Ovary (tissue), 9 donors: ENCODE results near the gene SSBP2. TPM values are rescaled to one million over a fixed set of nuclear protein-coding genes. Genes with fewer than 3 reads are reported as not detected.

Experiments used
- DNase-seq, 5 donors: peaks; one replicate each; pipeline ENCODE4 v3.0.0-alpha.2; 2019 to 2020
- H3K27ac ChIP-seq, 2 donors: fragments of 200-600 bp; one replicate each; pipeline versions ENCODE4 v1.5.1 to v1.8.0; 2019 to 2022
- H3K27me3 ChIP-seq: fragments of 200-600 bp; one replicate; pipeline ENCODE4 v1.8.0; 2022
- H3K36me3 ChIP-seq: fragments of 200-600 bp; sonication (generic); one replicate; pipeline ENCODE4 v1.5.1; 2019
- H3K4me1 ChIP-seq: one replicate; pipeline ENCODE4 v1.8.1; 2013; ENCODE audit warnings: mild to moderate bottlenecking, moderate library complexity; ENCODE audit not compliant: insufficient read depth
- H3K4me3 ChIP-seq: fragments of 200-600 bp; sonication (generic); one replicate; pipeline ENCODE4 v1.5.1; 2017
- H3K9me3 ChIP-seq, 2 donors: fragments of 200-600 bp in 1 of 2; sonication (generic) in 1 of 2; one replicate each; pipeline versions ENCODE4 v1.5.1 to v1.8.1; 2013 to 2019; ENCODE audit warnings: mild to moderate bottlenecking in 1 of 2, moderate library complexity in 1 of 2
- CTCF ChIP-seq, 3 donors: fragments of 450-650 bp in 2 of 3; fragments of 200-600 bp in 1 of 3; IDR thresholded peaks; one replicate each; pipeline versions ENCODE4 v1.5.1 to v1.8.0; 2016 to 2022; ENCODE audit warnings: antibody characterized with exemption in 3 of 3, mild to moderate bottlenecking in 1 of 3
- EP300 ChIP-seq: sonication (generic); formaldehyde crosslinking; IDR thresholded peaks from one replicate; pipeline ENCODE4 v1.6.1; 2017; ENCODE audit warnings: antibody characterized with exemption
- POLR2A ChIP-seq: fragments of 450-650 bp; IDR thresholded peaks from one replicate; pipeline ENCODE4 v1.6.1; 2017; ENCODE audit warnings: antibody characterized with exemption, mild to moderate bottlenecking, moderate library complexity
- WGBS, 3 donors: extraction: QIAGEN DNeasy Blood & Tissue Kit in 1 of 3; methylation state at CpG; one replicate each; pipeline versions ENCODE4 v1.1.5 to v1.1.7; 2013 to 2017; 5-methylcytosine and 5-hydroxymethylcytosine counted together
- intact Hi-C, 4 donors: fragments of 100-400 bp; cut with DNase I; formaldehyde crosslinking; loops; one replicate each; pipeline versions ENCODE4 v1.11.0 to v1.15.1; 2022 to 2023
- polyA plus RNA-seq, 2 donors: library from polyadenylated mRNA; stranded (reverse); fragments of 200-250 nt in 1 of 2; fragments of 350-450 nt in 1 of 2; fragmentation: Illumina TruSeq in 1 of 2; extraction: RNeasy Lipid Tissue Mini Kit (QIAGEN cat#74804) in 1 of 2; gene quantifications; one replicate each; pipeline ENCODE4 v1.2.3, GENCODE V29; 2013 to 2014
- total RNA-seq, 7 donors: library from RNA; depleted of rRNA in 2 of 7; stranded (reverse); fragments of >200 nt in 2 of 7; fragmentation: NEBNext Ultra II Directional in 3 of 7; extraction: Animal tissue kit (Norgen Biotek cat#: 25700) in 3 of 7; gene quantifications; one replicate each; pipeline versions ENCODE4 v1.1.0 to v1.2.4, GENCODE V29; 2016 to 2023
- donor health status: DM: no; HTN: no; CAD: no; lungs with moderate emphysema.
- donor health status: DM: no; HTN: no; CAD: no.
- donor health status: Bipolar disorder and iron deficiency.
- donor health status: DM: yes; HTN: yes; CAD: no.
- donor health status: DM: no; HTN: no; CAD: no.
- donor health status: DM: yes; HTN: yes; CAD: no.

SSBP2 gene
- total and polyA plus RNA-seq, 9 donors, result 40.5 to 126 (median 78.2) TPM

GRCh38 chr5:81549123-81549522 lies 201.8 kb downstream of the SSBP2 start:
- no peak overlapping the region for H3K4me3 ChIP-seq
- intact Hi-C loops, result no loop called here
- H3K4me1 ChIP-seq, result no peaks in the 10 kb centered on the region
- H3K27ac ChIP-seq, result no peak overlapping the region
- TF ChIP-seq EP300, result no peak
- no peaks in the 10 kb centered on the region for H3K27me3 ChIP-seq
- no peaks in the 10 kb centered on the region for H3K9me3 ChIP-seq
- WGBS, 3 donors, result 97 to 98% (median 98%) methylated on average over 7 of the region's 7 CpGs
- no peak for DNase-seq
- H3K36me3 ChIP-seq, result no peaks in the 10 kb centered on the region

GRCh38 chr5:81547001-81547400 lies 203.9 kb downstream of the SSBP2 start:
- Histone ChIP-seq H3K27me3 (no peaks in the 10 kb centered on the region), H3K27ac (no peak overlapping the region), H3K4me1 (no peaks in the 10 kb centered on the region), H3K36me3 (no peaks in the 10 kb centered on the region), H3K9me3 (no peaks in the 10 kb centered on the region), H3K4me3 (no peak overlapping the region)
- no peak for TF ChIP-seq CTCF (IDR thresholded peaks at IDR 0.05)
- no peak for TF ChIP-seq POLR2A
- TF ChIP-seq EP300, result no peak
- 96 to 99% (median 97%) methylated on average over 3 of the region's 3 CpGs for WGBS, 3 donors
- intact Hi-C loops, result no loop called here
- no peak for DNase-seq

- H3K4me3 ChIP-seq, result no peak overlapping the region
- no peak for DNase-seq
- TF ChIP-seq EP300 (no peak), CTCF (IDR thresholded peaks at IDR 0.05) (no peak), POLR2A (no peak)
- H3K27ac ChIP-seq, result no peak overlapping the region
- H3K4me1 ChIP-seq, result no peaks in the 10 kb centered on the region
- H3K36me3 ChIP-seq, result no peaks in the 10 kb centered on the region
- intact Hi-C loops, result no loop called here
- H3K9me3 ChIP-seq, result no peaks in the 10 kb centered on the region
- no peaks in the 10 kb centered on the region for H3K27me3 ChIP-seq
Measured at GRCh38 chr5:81545911-81546310, 205.0 kb downstream of the SSBP2 start.

- intact Hi-C loops, result no loop called here
- no peaks in the 10 kb centered on the region for H3K36me3 ChIP-seq
- 96 to 98% (median 97%) methylated on average over 1 of the region's 1 CpG for WGBS, 3 donors
Measured at GRCh38 chr5:81544351-81545018, 206.4 kb downstream of the SSBP2 start.

More at GRCh38 chr5:81544351-81545018, 206.4 kb downstream of the SSBP2 start:
- no peaks in the 10 kb centered on the region for H3K4me1 ChIP-seq
- no peaks in the 10 kb centered on the region for H3K9me3 ChIP-seq
- no peaks in the 10 kb centered on the region for H3K27me3 ChIP-seq
- TF ChIP-seq EP300, result no peak
- no peak for TF ChIP-seq CTCF (IDR thresholded peaks at IDR 0.05)
- TF ChIP-seq POLR2A, result no peak
- H3K27ac ChIP-seq, result no peak overlapping the region
- H3K4me3 ChIP-seq, result no peak overlapping the region
- no peak for DNase-seq
